Peyer's patch (tissue), 4 donors: ENCODE data around the gene KITLG. TPM values are rescaled to one million over a fixed set of nuclear protein-coding genes. Genes with fewer than 3 reads are reported as not detected.

Experiments used
- DNase-seq, 3 donors: peaks; one replicate each; pipeline ENCODE4 v3.0.0-alpha.2; 2017 to 2019
- H3K27ac ChIP-seq, 4 donors: fragments of 200-600 bp; sonication (generic); one replicate each; pipeline ENCODE4 v1.5.1; 2016 to 2019
- H3K27me3 ChIP-seq, 2 donors: fragments of 200-600 bp; sonication (generic); one replicate each; pipeline ENCODE4 v1.5.1; 2019
- H3K36me3 ChIP-seq, 3 donors: fragments of 200-600 bp; sonication (generic); one replicate each; pipeline ENCODE4 v1.5.1; 2016 to 2019
- H3K4me1 ChIP-seq, 4 donors: fragments of 200-600 bp; sonication (generic); one replicate each; pipeline ENCODE4 v1.5.1; 2016 to 2019
- H3K4me3 ChIP-seq, 4 donors: fragments of 200-600 bp; sonication (generic); 1 replicate in 3 of 4; 2 replicates in 1 of 4; pipeline ENCODE4 v1.5.1; 2016 to 2019; ENCODE audit warnings: mild to moderate bottlenecking in 1 of 4
- H3K9me3 ChIP-seq, 4 donors: fragments of 200-600 bp; sonication (generic); one replicate each; pipeline ENCODE4 v1.5.1; 2016 to 2019; ENCODE audit warnings: mild to moderate bottlenecking in 1 of 4
- CTCF ChIP-seq, 6 experiments: fragments of 450-650 bp in 4 of 6; fragments of 200-600 bp in 2 of 6; sonication (generic) in 1 of 6; IDR thresholded peaks; one replicate each; pipeline ENCODE4 v1.5.1; 2017 to 2019; ENCODE audit warnings: antibody characterized with exemption in 6 of 6, mild to moderate bottlenecking in 3 of 6, moderate library complexity in 1 of 6
- POLR2A ChIP-seq, 2 donors: fragments of 450-650 bp; IDR thresholded peaks; one replicate each; pipeline ENCODE4 v1.5.1; 2017; ENCODE audit warnings: antibody characterized with exemption in 2 of 2, mild to moderate bottlenecking in 2 of 2, moderate library complexity in 2 of 2
- total RNA-seq, 4 donors: library from RNA; depleted of rRNA; stranded (reverse); fragments of >200 nt; gene quantifications; one replicate each; pipeline ENCODE4 v1.1.0, GENCODE V29; 2016

The KITLG gene
- total RNA-seq, 4 donors from 2014 or later = 5.2 to 29.7 (median 9.3) TPM

- H3K4me3 ChIP-seq = no peak overlapping the region
- peaks cover 0 to 10% (median 0%) of the 10 kb centered on the region in 3 donors for H3K36me3 ChIP-seq
- no peaks in the 10 kb centered on the region for H3K4me1 ChIP-seq
- DNase-seq = no peak
- no peaks in the 10 kb centered on the region for H3K27me3 ChIP-seq
- no peak for TF ChIP-seq POLR2A (IDR thresholded peaks at IDR 0.05)
- no peak for TF ChIP-seq CTCF (IDR thresholded peaks at IDR 0.05)
- H3K9me3 ChIP-seq = no peaks in the 10 kb centered on the region
- H3K27ac ChIP-seq = no peak overlapping the region
Measured at GRCh38 chr12:88503281-88503703, 77.0 kb downstream of the KITLG start.

- Histone ChIP-seq H3K27me3 (no peaks in the 10 kb centered on the region), H3K27ac (no peak overlapping the region), H3K9me3 (no peaks in the 10 kb centered on the region), H3K4me3 (no peak overlapping the region), H3K36me3 (peaks cover 0 to 10% (median 0%) of the 10 kb centered on the region in 3 donors), H3K4me1 (no peaks in the 10 kb centered on the region)
- DNase-seq = no peak
- no peak for TF ChIP-seq POLR2A (IDR thresholded peaks at IDR 0.05)
- no peak for TF ChIP-seq CTCF (IDR thresholded peaks at IDR 0.05)
Measured at GRCh38 chr12:88501972-88502938, 78.0 kb downstream of the KITLG start.

- Histone ChIP-seq H3K4me3 (no peak overlapping the region), H3K36me3 (no peaks in the 10 kb centered on the region), H3K9me3 (no peaks in the 10 kb centered on the region), H3K27ac (no peak overlapping the region), H3K27me3 (no peaks in the 10 kb centered on the region), H3K4me1 (no peaks in the 10 kb centered on the region)
- no peak for DNase-seq
- TF ChIP-seq CTCF (IDR thresholded peaks at IDR 0.05) = no peak
- TF ChIP-seq POLR2A (IDR thresholded peaks at IDR 0.05) = no peak
Measured at GRCh38 chr12:88496891-88497371, 83.3 kb downstream of the KITLG start.

- no peak for DNase-seq
- Histone ChIP-seq H3K27ac (no peak overlapping the region), H3K9me3 (no peaks in the 10 kb centered on the region), H3K4me1 (no peaks in the 10 kb centered on the region), H3K36me3 (no peaks in the 10 kb centered on the region), H3K4me3 (no peak overlapping the region), H3K27me3 (no peaks in the 10 kb centered on the region)
- TF ChIP-seq CTCF (IDR thresholded peaks at IDR 0.05) (no peak), POLR2A (IDR thresholded peaks at IDR 0.05) (no peak)
Measured at GRCh38 chr12:88496429-88496828, 83.8 kb downstream of the KITLG start.

GRCh38 chr12:88495031-88495430 is 85.2 kb downstream of the KITLG start:
- no peaks in the 10 kb centered on the region for H3K9me3 ChIP-seq
- no peaks in the 10 kb centered on the region for H3K4me1 ChIP-seq
- no peak for DNase-seq
- TF ChIP-seq POLR2A (IDR thresholded peaks at IDR 0.05) (no peak), CTCF (IDR thresholded peaks at IDR 0.05) (no peak)
- no peaks in the 10 kb centered on the region for H3K36me3 ChIP-seq
- H3K4me3 ChIP-seq = no peak overlapping the region
- no peak overlapping the region for H3K27ac ChIP-seq
- H3K27me3 ChIP-seq = no peaks in the 10 kb centered on the region
